ENCODE results near the gene ENTREP1. TPM values are rescaled to one million over a fixed set of nuclear protein-coding genes. Genes with fewer than 3 reads are reported as not detected.

Gene ENTREP1
- total RNA-seq, 1 experiment from 2014 or later, result 21.3 TPM

- Histone ChIP-seq H3K23me2 (ENCODE audit: insufficient read length, low read depth, low read length, poor library complexity, severe bottlenecking) (no peaks in the 10 kb centered on the region), H3T11ph (ENCODE audit: low read length) (no peak overlapping the region), H3K9ac (ENCODE audit: extremely low read depth, insufficient read length, low read length) (no peak overlapping the region), H4K20me1 (ENCODE audit: control insufficient read depth, insufficient read depth, insufficient read length) (no peaks in the 10 kb centered on the region), H4K91ac (ENCODE audit: insufficient read length, low read depth, low read length) (no peak overlapping the region), H3K4me1 (ENCODE audit: insufficient read depth, low read length) (no peaks in the 10 kb centered on the region), H3K79me1 (ENCODE audit: insufficient read depth, low read depth, low read length, poor library complexity, severe bottlenecking) (no peaks in the 10 kb centered on the region), H2AK5ac (ENCODE audit: insufficient read length, low read length) (no peak overlapping the region), H3K27ac (ENCODE audit: insufficient read length, low read depth, low read length) (no peak overlapping the region), H3K79me2 (ENCODE audit: insufficient read depth, low read length) (no peaks in the 10 kb centered on the region), H2AFZ (ENCODE audit: low read length) (no peak overlapping the region), H3K18ac (ENCODE audit: insufficient read length, low read depth, low read length) (no peak overlapping the region), H3K9me3 (ENCODE audit: control insufficient read depth, low read depth, low read length) (no peaks in the 10 kb centered on the region), H3K4me2 (ENCODE audit: insufficient read depth, insufficient read length, low read length) (no peak overlapping the region), H3K56ac (ENCODE audit: insufficient read length, low read depth, low read length) (no peak overlapping the region), H2BK15ac (ENCODE audit: low read depth, low read length) (no peak overlapping the region), H4K8ac (replicated peaks; ENCODE audit: insufficient read length, low read depth, low read length) (no peak overlapping the region), H2BK120ac (ENCODE audit: low read depth, low read length, poor library complexity, severe bottlenecking) (no peak overlapping the region), H3K14ac (ENCODE audit: insufficient read depth, low read length) (no peak overlapping the region), H2BK12ac (ENCODE audit: insufficient read length, low read depth, low read length) (no peak overlapping the region), H3K23ac (ENCODE audit: insufficient read length, low read depth, low read length) (no peak overlapping the region), H2BK20ac (ENCODE audit: low read depth, low read length, poor library complexity, severe bottlenecking) (no peak overlapping the region), H3K4ac (ENCODE audit: low read depth, low read length) (no peak overlapping the region), H4K5ac (ENCODE audit: insufficient read length, low read depth, low read length) (no peak overlapping the region), H2BK5ac (ENCODE audit: insufficient read length, low read length) (no peak overlapping the region), H3K27me3 (ENCODE audit: insufficient read depth, low read length) (no peaks in the 10 kb centered on the region)
- Mint-ChIP-seq H3K27me3 (ENCODE audit: low read depth) (no peaks in the 10 kb centered on the region), H3K9me3 (no peaks in the 10 kb centered on the region), H3K4me3 (no peak overlapping the region), H3K36me3 (ENCODE audit: insufficient read depth in 1 of 3, low read depth in 3 of 3) (peaks cover 7 to 60% (median 12%) of the 10 kb centered on the region in 3 experiments; a peak in 5 of 7 replicates), H3K4me1 (peaks cover 0 to 7% of the 10 kb centered on the region in 2 experiments; a peak in 2 of 4 replicates), H3K27ac (no peak overlapping the region; a peak in 1 of 7 replicates)
- TF ChIP-seq CTCF (conservative IDR thresholded peaks at IDR 0.05), result no peak
- WGBS (ENCODE audit: extremely low coverage, insufficient read length, low lambda C conversion rate), result no CpG with 5 or more reads among the region's 11 CpGs
- DNase-seq, result no peak
Measured at GRCh38 chr9:69391487-69391886, 66.5 kb downstream of the ENTREP1 start.
